Measurements from ENCODE around the gene ARHGAP19. TPM values are rescaled to one million over a fixed set of nuclear protein-coding genes. Genes with fewer than 3 reads are reported as not detected.

Gene ARHGAP19
- total and polyA plus RNA-seq, 2 of the 8 experiments (the other 6 are each of a cell fraction or from before 2014, with no cell fraction given): 13.3 to 32.1 TPM

DNA sequence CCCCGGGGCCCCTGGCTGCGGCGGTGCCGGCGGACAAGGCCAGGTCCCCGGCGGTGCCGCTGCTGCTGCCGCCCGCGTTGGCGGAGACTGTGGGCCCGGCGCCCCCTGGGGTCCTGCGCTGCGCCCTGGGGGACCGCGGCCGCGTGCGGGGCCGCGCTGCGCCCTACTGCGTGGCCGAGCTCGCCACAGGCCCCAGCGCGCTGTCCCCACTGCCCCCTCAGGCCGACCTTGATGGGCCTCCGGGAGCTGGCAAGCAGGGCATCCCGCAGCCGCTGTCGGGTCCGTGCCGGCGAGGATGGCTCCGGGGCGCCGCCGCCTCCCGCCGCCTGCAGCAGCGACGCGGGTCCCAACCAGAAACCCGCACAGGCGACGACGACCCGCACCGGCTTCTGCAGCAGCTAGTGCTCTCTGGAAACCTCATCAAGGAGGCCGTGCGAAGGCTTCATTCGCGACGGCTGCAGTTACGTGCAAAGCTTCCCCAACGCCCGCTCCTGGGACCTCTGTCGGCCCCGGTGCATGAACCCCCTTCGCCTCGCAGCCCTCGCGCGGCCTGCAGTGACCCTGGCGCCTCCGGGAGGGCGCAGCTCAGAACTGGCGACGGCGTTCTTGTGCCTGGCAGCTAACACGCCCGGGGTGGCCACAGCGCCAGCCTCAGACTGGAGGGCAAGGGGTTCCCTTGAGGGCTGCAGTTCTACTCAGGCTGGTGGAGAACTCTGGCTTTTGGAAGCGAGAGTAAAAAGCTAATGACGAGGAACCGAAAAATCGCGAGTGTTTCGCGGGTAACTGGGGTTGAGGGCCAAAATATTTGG lies 27.4 kb upstream of the ARHGAP19 start (continued):
- TF ChIP-seq CBX5 (IDR thresholded peaks at IDR 0.05; ENCODE audit: low read depth, low read length): no peak
- peak; percentile 60; the same call in 1 of the 2 replicates for TF ChIP-seq RBBP5 (IDR thresholded peaks at IDR 0.05; ENCODE audit: borderline replicate concordance, low read depth, low read length)
